GM06990 (cell line): ENCODE data around the gene MRPL48.

Experiments used
- DNase-seq: peaks from one replicate; pipeline ENCODE4 v3.0.0-alpha.2; 2011; ENCODE audit not compliant: insufficient read length; ENCODE audit errors: extremely low read depth
- H3K27me3 ChIP-seq: replicated peaks from 2 replicates; pipeline ENCODE4 v1.6.0; 2011; ENCODE audit warnings: low read length; ENCODE audit not compliant: control insufficient read depth, insufficient read depth
- H3K36me3 ChIP-seq: 2 replicates; pipeline ENCODE4 v1.5.1; 2011; ENCODE audit warnings: low read length; ENCODE audit not compliant: control insufficient read depth, insufficient read depth
- H3K4me3 ChIP-seq: replicated peaks from 2 replicates; pipeline ENCODE4 v1.5.1; 2011; ENCODE audit warnings: low read depth, mild to moderate bottlenecking, control low read depth, low read length
- TF ChIP-seq, protein P1 (sequence below): IDR thresholded peaks from 2 replicates; pipeline ENCODE4 v1.5.1; 2011; ENCODE audit warnings: low read length, control low read depth, mild to moderate bottlenecking, inconsistent platforms; ENCODE audit not compliant: insufficient read depth, poor library complexity, severe bottlenecking

The MRPL48 gene

DNA sequence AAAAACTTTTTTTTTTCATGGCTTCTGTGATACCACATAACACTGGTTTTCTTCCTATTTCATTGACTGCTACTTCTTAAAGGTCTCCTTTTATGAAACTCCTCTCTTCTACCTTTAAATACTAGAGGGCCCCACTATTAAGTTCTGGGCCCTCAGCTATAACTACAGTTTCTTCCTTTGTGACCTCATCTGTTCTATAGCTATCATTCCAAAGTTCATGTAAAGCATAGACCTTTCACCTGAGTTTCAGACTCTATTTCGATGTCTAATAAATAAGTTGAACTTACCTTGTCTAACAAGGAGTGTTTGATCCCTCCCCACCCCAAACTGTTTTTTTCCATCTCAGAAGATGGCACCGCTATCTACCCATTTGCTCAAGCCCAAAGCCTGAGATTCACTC, 124.4 kb downstream of the MRPL48 start:
- DNase-seq, result no peak
- H3K36me3 ChIP-seq, result peaks cover 8% of the 10 kb centered on the region
- H3K4me3 ChIP-seq, result no peak overlapping the region
- no peaks in the 10 kb centered on the region for H3K27me3 ChIP-seq
- TF ChIP-seq, protein P1, sequence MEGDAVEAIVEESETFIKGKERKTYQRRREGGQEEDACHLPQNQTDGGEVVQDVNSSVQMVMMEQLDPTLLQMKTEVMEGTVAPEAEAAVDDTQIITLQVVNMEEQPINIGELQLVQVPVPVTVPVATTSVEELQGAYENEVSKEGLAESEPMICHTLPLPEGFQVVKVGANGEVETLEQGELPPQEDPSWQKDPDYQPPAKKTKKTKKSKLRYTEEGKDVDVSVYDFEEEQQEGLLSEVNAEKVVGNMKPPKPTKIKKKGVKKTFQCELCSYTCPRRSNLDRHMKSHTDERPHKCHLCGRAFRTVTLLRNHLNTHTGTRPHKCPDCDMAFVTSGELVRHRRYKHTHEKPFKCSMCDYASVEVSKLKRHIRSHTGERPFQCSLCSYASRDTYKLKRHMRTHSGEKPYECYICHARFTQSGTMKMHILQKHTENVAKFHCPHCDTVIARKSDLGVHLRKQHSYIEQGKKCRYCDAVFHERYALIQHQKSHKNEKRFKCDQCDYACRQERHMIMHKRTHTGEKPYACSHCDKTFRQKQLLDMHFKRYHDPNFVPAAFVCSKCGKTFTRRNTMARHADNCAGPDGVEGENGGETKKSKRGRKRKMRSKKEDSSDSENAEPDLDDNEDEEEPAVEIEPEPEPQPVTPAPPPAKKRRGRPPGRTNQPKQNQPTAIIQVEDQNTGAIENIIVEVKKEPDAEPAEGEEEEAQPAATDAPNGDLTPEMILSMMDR, result no peak

DNA sequence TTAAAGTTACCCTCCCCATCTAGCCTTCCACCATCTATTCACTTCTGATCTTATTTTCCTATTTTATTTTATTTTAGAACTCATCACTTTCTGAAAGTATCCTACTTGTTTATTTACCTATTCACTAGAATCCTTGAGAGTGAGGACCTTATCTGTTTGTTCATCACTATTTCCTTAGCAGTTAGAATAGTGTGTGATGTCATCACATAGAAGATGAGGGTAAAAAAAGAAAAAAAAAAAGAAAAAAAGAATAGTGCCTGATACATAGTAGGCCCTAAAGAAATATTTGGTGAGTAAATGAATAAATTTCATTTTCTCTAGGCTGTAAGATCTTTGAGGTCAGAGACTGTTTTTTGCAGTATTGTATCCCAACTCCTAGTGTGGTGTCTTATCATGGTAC, 125.8 kb downstream of the MRPL48 start:
- Histone ChIP-seq H3K4me3 (no peak overlapping the region), H3K27me3 (no peaks in the 10 kb centered on the region), H3K36me3 (peaks cover 8% of the 10 kb centered on the region)
- DNase-seq, result no peak
- TF ChIP-seq, protein P1, result no peak

DNA sequence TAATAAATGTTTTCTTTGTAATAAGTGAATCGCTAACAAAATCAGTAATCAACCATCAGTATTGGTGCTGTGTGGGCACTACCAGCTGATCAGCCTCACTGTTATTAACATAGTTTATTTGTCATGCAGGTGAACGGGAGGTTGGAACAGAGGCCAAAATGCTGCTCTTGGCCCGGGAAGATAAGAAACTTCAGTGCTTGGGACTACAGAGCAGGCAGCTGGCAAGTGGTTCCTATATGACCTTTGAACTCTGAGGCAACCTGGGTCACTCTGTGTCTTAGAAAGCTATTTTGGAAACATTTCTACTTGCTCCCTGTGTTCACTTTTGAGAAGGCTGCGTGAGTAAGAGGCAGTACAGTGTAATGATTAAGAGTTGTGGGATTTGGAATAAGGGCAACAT, 126.6 kb downstream of the MRPL48 start:
- TF ChIP-seq, protein P1, result no peak
- DNase-seq, result no peak
- H3K4me3 ChIP-seq, result no peak overlapping the region
- H3K27me3 ChIP-seq, result no peaks in the 10 kb centered on the region
- peaks cover 8% of the 10 kb centered on the region for H3K36me3 ChIP-seq
